HG03280 (cell line): Measurements from ENCODE around the gene AGMO.
"Not testable (repeated sequence)": the region's sequence is repeated elsewhere in the genome, so short reads cannot be mapped to it uniquely, and the experiment has no call there.

ENCODE experiments used
- ATAC-seq: cut with Tn5 transposase; IDR thresholded peaks from one replicate; pipeline ENCODE4 v1.9.1; 2021; ENCODE audit warnings: mild to moderate bottlenecking, moderate library complexity; ENCODE audit not compliant: unreplicated experiment

AGMO gene

GRCh38 chr7:15332956-15333355, 228.9 kb downstream of the AGMO start:
- no peak for ATAC-seq

GRCh38 chr7:15330943-15331342, 230.9 kb downstream of the AGMO start:
- ATAC-seq: no peak

- no peak for ATAC-seq
Measured at GRCh38 chr7:15327001-15327400, 234.8 kb downstream of the AGMO start.

GRCh38 chr7:15326044-15326644, 235.7 kb downstream of the AGMO start:
- no peak for ATAC-seq

- ATAC-seq: no peak
Measured at GRCh38 chr7:15323550-15323949, 238.3 kb downstream of the AGMO start.

GRCh38 chr7:15317215-15317614, 244.6 kb downstream of the AGMO start:
- ATAC-seq: no peak

- ATAC-seq: no peak
Measured at GRCh38 chr7:15315678-15316077, 246.1 kb downstream of the AGMO start.

GRCh38 chr7:15314922-15315321, 246.9 kb downstream of the AGMO start:
- no peak for ATAC-seq

GRCh38 chr7:15313361-15313760, 248.5 kb downstream of the AGMO start:
- no peak for ATAC-seq

- ATAC-seq: no peak
Measured at GRCh38 chr7:15309872-15310271, 251.9 kb downstream of the AGMO start.

- ATAC-seq: no peak
Measured at GRCh38 chr7:15308821-15309220, 253.0 kb downstream of the AGMO start.

- ATAC-seq: no peak
Measured at GRCh38 chr7:15306296-15306695, 255.5 kb downstream of the AGMO start.

- ATAC-seq: no peak
Measured at GRCh38 chr7:15305002-15305600, 256.7 kb downstream of the AGMO start.

GRCh38 chr7:15303357-15303756, 258.5 kb downstream of the AGMO start:
- ATAC-seq: no peak

- ATAC-seq: not testable (repeated sequence)
Measured at GRCh38 chr7:15300986-15301385, 260.8 kb downstream of the AGMO start.

- no peak for ATAC-seq
Measured at GRCh38 chr7:15292138-15292537, 269.7 kb downstream of the AGMO start.

- no peak for ATAC-seq
Measured at GRCh38 chr7:15291699-15292098, 270.1 kb downstream of the AGMO start.

- ATAC-seq: no peak
Measured at GRCh38 chr7:15288741-15289140, 273.1 kb downstream of the AGMO start.

GRCh38 chr7:15284396-15284795, 277.4 kb downstream of the AGMO start:
- ATAC-seq: no peak

GRCh38 chr7:15280078-15280733, 281.6 kb downstream of the AGMO start:
- ATAC-seq: no peak

- ATAC-seq: no peak
Measured at GRCh38 chr7:15279640-15280039, 282.2 kb downstream of the AGMO start.

- no peak for ATAC-seq
Measured at GRCh38 chr7:15257689-15258088, 304.1 kb downstream of the AGMO start.
